Liver (tissue), 3 donors: ENCODE results near the gene NOTCH4.

Experiments
- GABPA ChIP-seq, 2 donors: IDR thresholded peaks in 1 of 2; conservative IDR thresholded peaks in 1 of 2; 2 replicates each; pipeline ENCODE4 v1.6.1; 2016; ENCODE audit warnings: antibody characterized with exemption in 2 of 2, mild to moderate bottlenecking in 1 of 2, moderate library complexity in 1 of 2
- HNF4A ChIP-seq, 2 donors: conservative IDR thresholded peaks; 2 replicates each; pipeline ENCODE4 v1.6.1; 2016; ENCODE audit warnings: antibody characterized with exemption in 2 of 2, mild to moderate bottlenecking in 2 of 2
- NR2F2 ChIP-seq: IDR thresholded peaks from 2 replicates; pipeline ENCODE4 v1.6.1; 2016; ENCODE audit warnings: antibody characterized with exemption
- RAD21 ChIP-seq, 2 donors: IDR thresholded peaks; 2 replicates each; pipeline ENCODE4 v1.6.1; 2016; ENCODE audit warnings: antibody characterized with exemption in 2 of 2, mild to moderate bottlenecking in 2 of 2
- SP1 ChIP-seq: IDR thresholded peaks from 2 replicates; pipeline ENCODE4 v1.6.1; 2018; ENCODE audit warnings: antibody characterized with exemption, mild to moderate bottlenecking
- TAF1 ChIP-seq: conservative IDR thresholded peaks from 2 replicates; pipeline ENCODE4 v1.6.1; 2016; ENCODE audit warnings: antibody characterized with exemption, mild to moderate bottlenecking
- YY1 ChIP-seq: IDR thresholded peaks from 2 replicates; pipeline ENCODE4 v1.6.1; 2016; ENCODE audit warnings: antibody characterized with exemption, mild to moderate bottlenecking
- TF ChIP-seq, protein P1 (sequence below): fragments of 150-350 bp; IDR thresholded peaks from 2 replicates; pipeline ENCODE4 v1.5.1; 2017; ENCODE audit warnings: improper control_type of control experiment, low read depth, low read length; ENCODE audit not compliant: missing input control
- TF ChIP-seq, protein P2 (sequence below): IDR thresholded peaks from 2 replicates; pipeline ENCODE4 v1.6.1; 2016; ENCODE audit warnings: antibody characterized with exemption
- TF ChIP-seq, protein P3 (sequence below): IDR thresholded peaks from 2 replicates; pipeline ENCODE4 v1.6.1; 2016; ENCODE audit warnings: antibody characterized with exemption, mild to moderate bottlenecking
- TF ChIP-seq, protein P4 (sequence below): IDR thresholded peaks from 2 replicates; pipeline ENCODE4 v1.6.1; 2016; ENCODE audit warnings: antibody characterized with exemption
- donor health status: healthy.
- donor health status: healthy.

DNA sequence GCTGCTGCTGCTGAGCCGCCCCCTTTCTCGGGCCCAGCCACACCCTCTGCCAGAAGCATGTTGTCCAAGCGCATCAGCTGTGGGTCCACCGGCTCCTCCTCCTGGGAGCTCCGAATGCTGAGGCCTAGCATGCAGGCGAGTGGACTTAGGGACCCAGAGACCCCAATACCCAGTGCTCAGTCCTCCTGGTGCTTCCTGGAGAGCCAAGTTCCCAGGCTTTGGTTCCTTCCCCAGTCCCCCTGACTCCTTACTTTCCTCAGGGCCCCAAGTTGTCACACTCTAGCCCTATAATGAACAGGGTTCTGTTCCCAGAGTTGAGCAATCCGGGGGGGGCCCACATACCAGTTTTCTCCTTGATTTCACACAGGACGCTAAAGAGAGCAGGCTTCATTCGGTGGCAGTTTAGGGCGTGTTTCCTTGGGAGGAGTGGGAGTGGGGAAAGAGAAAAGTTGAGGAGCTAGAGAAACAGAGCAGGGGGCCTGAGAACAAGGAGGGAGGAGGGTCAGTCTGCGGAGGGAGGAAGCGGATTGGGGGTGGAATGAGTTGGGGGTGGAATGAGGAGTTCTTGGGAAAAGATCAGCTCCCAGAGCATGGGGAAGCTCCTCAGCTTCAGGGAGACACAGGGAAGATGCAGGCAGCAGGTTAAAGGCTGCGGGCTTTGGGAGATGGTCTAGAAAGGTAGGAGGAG lies 35.3 kb downstream of the NOTCH4 start:
- TF ChIP-seq, protein P1, sequence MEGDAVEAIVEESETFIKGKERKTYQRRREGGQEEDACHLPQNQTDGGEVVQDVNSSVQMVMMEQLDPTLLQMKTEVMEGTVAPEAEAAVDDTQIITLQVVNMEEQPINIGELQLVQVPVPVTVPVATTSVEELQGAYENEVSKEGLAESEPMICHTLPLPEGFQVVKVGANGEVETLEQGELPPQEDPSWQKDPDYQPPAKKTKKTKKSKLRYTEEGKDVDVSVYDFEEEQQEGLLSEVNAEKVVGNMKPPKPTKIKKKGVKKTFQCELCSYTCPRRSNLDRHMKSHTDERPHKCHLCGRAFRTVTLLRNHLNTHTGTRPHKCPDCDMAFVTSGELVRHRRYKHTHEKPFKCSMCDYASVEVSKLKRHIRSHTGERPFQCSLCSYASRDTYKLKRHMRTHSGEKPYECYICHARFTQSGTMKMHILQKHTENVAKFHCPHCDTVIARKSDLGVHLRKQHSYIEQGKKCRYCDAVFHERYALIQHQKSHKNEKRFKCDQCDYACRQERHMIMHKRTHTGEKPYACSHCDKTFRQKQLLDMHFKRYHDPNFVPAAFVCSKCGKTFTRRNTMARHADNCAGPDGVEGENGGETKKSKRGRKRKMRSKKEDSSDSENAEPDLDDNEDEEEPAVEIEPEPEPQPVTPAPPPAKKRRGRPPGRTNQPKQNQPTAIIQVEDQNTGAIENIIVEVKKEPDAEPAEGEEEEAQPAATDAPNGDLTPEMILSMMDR, result no peak
- TF ChIP-seq TAF1, result no peak
- TF ChIP-seq, protein P2, sequence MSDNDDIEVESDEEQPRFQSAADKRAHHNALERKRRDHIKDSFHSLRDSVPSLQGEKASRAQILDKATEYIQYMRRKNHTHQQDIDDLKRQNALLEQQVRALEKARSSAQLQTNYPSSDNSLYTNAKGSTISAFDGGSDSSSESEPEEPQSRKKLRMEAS, result no peak
- no peak for TF ChIP-seq YY1
- TF ChIP-seq, protein P3, sequence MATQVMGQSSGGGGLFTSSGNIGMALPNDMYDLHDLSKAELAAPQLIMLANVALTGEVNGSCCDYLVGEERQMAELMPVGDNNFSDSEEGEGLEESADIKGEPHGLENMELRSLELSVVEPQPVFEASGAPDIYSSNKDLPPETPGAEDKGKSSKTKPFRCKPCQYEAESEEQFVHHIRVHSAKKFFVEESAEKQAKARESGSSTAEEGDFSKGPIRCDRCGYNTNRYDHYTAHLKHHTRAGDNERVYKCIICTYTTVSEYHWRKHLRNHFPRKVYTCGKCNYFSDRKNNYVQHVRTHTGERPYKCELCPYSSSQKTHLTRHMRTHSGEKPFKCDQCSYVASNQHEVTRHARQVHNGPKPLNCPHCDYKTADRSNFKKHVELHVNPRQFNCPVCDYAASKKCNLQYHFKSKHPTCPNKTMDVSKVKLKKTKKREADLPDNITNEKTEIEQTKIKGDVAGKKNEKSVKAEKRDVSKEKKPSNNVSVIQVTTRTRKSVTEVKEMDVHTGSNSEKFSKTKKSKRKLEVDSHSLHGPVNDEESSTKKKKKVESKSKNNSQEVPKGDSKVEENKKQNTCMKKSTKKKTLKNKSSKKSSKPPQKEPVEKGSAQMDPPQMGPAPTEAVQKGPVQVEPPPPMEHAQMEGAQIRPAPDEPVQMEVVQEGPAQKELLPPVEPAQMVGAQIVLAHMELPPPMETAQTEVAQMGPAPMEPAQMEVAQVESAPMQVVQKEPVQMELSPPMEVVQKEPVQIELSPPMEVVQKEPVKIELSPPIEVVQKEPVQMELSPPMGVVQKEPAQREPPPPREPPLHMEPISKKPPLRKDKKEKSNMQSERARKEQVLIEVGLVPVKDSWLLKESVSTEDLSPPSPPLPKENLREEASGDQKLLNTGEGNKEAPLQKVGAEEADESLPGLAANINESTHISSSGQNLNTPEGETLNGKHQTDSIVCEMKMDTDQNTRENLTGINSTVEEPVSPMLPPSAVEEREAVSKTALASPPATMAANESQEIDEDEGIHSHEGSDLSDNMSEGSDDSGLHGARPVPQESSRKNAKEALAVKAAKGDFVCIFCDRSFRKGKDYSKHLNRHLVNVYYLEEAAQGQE, result no peak
- TF ChIP-seq, protein P4, sequence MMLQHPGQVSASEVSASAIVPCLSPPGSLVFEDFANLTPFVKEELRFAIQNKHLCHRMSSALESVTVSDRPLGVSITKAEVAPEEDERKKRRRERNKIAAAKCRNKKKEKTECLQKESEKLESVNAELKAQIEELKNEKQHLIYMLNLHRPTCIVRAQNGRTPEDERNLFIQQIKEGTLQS, result no peak
- TF ChIP-seq NR2F2, result no peak
- TF ChIP-seq GABPA (IDR thresholded peaks at IDR 0.05 in 1 of 2, conservative IDR thresholded peaks at IDR 0.05 in 1 of 2), result no peak
- no peak for TF ChIP-seq HNF4A (conservative IDR thresholded peaks at IDR 0.05)
- TF ChIP-seq RAD21 (IDR thresholded peaks at IDR 0.05), result no peak
- TF ChIP-seq SP1, result no peak
